RWPE2 (cell line): ENCODE results near the gene KLF11.

Experiments
- ATAC-seq: fragments of 200-7000 bp; cut with Tn5 transposase; 3 replicates; pipeline ENCODE4 v1.9.1; 2021; ENCODE audit warnings: low read depth
- DNase-seq: peaks from one replicate; pipeline ENCODE4 v3.0.0-alpha.2; 2020; ENCODE audit warnings: low spot score
- H3K27ac ChIP-seq: fragments of 450-650 bp; 2 replicates; pipeline ENCODE4 v1.5.1; 2017; ENCODE audit warnings: mild to moderate bottlenecking; ENCODE audit not compliant: poor library complexity, severe bottlenecking
- H3K27me3 ChIP-seq: fragments of 250-450 bp; sonication (Bioruptor Pico); 2 replicates; pipeline ENCODE4 v1.5.1; 2021; ENCODE audit warnings: mild to moderate bottlenecking, moderate library complexity; ENCODE audit not compliant: insufficient read depth, poor library complexity, severe bottlenecking
- H3K36me3 ChIP-seq: fragments of 250-450 bp; sonication (Bioruptor Pico); 2 replicates; pipeline ENCODE4 v1.5.1; 2020; ENCODE audit warnings: low read depth, mild to moderate bottlenecking, moderate library complexity
- H3K4me1 ChIP-seq: fragments of 250-450 bp; sonication (Bioruptor Pico); 2 replicates; pipeline ENCODE4 v1.5.1; 2021; ENCODE audit warnings: mild to moderate bottlenecking, moderate library complexity; ENCODE audit not compliant: insufficient read depth, poor library complexity, severe bottlenecking
- H3K4me3 ChIP-seq: fragments of 250-450 bp; sonication (Bioruptor Pico); 2 replicates; pipeline ENCODE4 v1.5.1; 2021; ENCODE audit warnings: mild to moderate bottlenecking, moderate library complexity; ENCODE audit not compliant: severe bottlenecking
- H3K9me3 ChIP-seq: fragments of 250-450 bp; sonication (Bioruptor Pico); 2 replicates; pipeline ENCODE4 v1.5.1; 2021; ENCODE audit warnings: mild to moderate bottlenecking, moderate library complexity; ENCODE audit not compliant: severe bottlenecking
- CTCF ChIP-seq: fragments of 450-650 bp; IDR thresholded peaks from one replicate; pipeline ENCODE4 v1.5.1; 2017; ENCODE audit warnings: mild to moderate bottlenecking, moderate library complexity; ENCODE audit not compliant: poor library complexity, severe bottlenecking

KLF11 gene

GRCh38 chr2:10022445-10022844 is 20.9 kb upstream of the KLF11 start:
- Histone ChIP-seq H3K27ac (no peak overlapping the region), H3K4me1 (peaks cover 9% of the 10 kb centered on the region), H3K36me3 (no peaks in the 10 kb centered on the region), H3K4me3 (no peak overlapping the region), H3K27me3 (no peaks in the 10 kb centered on the region), H3K9me3 (no peaks in the 10 kb centered on the region)
- no peak for TF ChIP-seq CTCF
- no peak for ATAC-seq
- DNase-seq: no peak

GRCh38 chr2:10022966-10023662 is 20.2 kb upstream of the KLF11 start:
- Histone ChIP-seq H3K4me1 (peaks cover 9% of the 10 kb centered on the region), H3K4me3 (no peak overlapping the region), H3K27ac (no peak overlapping the region), H3K36me3 (no peaks in the 10 kb centered on the region), H3K9me3 (no peaks in the 10 kb centered on the region), H3K27me3 (no peaks in the 10 kb centered on the region)
- ATAC-seq (no peak), DNase-seq (no peak)
- TF ChIP-seq CTCF: no peak

GRCh38 chr2:10026940-10027569 is 16.3 kb upstream of the KLF11 start:
- H3K4me3 ChIP-seq: no peak overlapping the region
- ATAC-seq (no peak), DNase-seq (no peak)
- H3K27ac ChIP-seq: no peak overlapping the region
- H3K27me3 ChIP-seq: no peaks in the 10 kb centered on the region
- no peaks in the 10 kb centered on the region for H3K4me1 ChIP-seq
- H3K36me3 ChIP-seq: no peaks in the 10 kb centered on the region
- no peak for TF ChIP-seq CTCF
- H3K9me3 ChIP-seq: no peaks in the 10 kb centered on the region

DNA sequence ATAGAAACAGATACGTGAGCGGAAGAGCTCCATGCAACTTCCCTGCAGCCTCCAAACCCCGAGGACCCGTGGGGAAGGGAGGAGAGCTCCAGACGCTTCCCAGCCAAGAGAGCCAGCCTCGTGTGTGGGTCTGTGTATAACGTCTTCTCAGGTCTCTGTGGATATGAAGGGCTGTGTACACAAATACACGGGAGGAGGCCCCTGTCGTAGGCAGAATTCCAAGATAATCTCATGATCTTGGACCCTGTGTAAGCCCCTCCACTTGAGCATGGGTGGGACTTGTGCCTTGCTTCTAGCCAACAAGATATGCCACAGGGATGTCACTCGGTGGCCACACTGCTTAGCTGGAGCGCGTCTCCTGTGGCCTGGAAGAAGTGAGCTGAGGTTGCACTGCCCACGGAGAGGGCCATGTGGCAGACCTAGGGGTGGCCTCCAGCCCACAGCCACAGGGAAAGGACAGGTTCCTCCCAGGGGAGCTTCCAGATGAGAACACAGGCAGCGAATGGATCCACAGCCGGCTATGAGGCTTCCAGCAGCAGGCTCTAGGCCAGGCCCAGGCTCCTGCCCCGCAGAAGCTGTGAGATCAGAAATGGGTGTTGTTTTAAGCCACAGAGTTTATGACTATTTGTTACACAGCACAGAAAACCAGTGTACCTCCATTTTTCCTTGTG is 15.6 kb upstream of the KLF11 start:
- no peak for TF ChIP-seq CTCF
- Histone ChIP-seq H3K9me3 (no peaks in the 10 kb centered on the region), H3K36me3 (no peaks in the 10 kb centered on the region), H3K27me3 (no peaks in the 10 kb centered on the region), H3K27ac (no peak overlapping the region), H3K4me1 (no peaks in the 10 kb centered on the region), H3K4me3 (no peak overlapping the region)
- DNase-seq (no peak), ATAC-seq (no peak)
